ENCODE measurements around the gene NPY1R.

The NPY1R gene

DNA sequence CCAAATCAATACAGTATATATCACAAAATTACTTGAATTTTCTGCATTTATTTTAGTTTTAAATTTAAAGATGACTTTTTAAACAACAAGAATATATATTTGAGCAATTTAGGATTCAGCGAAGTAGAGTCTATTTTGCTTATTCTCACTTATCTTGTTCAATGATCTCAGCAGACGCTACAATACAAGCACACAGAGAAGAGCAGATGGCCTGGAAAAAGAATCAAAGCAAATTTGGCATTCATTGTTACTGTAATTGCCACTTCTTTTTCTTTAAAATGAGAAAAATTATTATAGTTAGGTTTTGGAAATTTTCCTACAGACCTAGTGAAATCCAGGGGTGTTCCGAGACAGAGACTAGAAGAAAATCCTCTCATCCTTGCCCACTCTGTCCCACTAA is 57.5 kb downstream of the NPY1R start:
- DNase-seq: no peak

Measured in NCI-H446 treated with DMSO at 0.1 percent for 48 hours (cell line).